Neural progenitor cell (in vitro differentiated cells): Measurements from ENCODE around the gene TWIST2. TPM values are rescaled to one million over a fixed set of nuclear protein-coding genes. Genes with fewer than 3 reads are reported as not detected.

Experiments used
- DNase-seq: peaks from one replicate; pipeline ENCODE4 v3.0.0-alpha.2; 2016; ENCODE audit warnings: low spot score
- H2AFZ ChIP-seq: fragments of 200-600 bp; sonication (generic); replicated peaks from 2 replicates; pipeline ENCODE4 v1.6.1; 2016; ENCODE audit warnings: antibody characterized with exemption
- H3F3A ChIP-seq: fragments of 200-600 bp; sonication (generic); 2 replicates; pipeline ENCODE4 v1.6.1; 2016; ENCODE audit warnings: antibody characterized with exemption, low read depth
- H3K27ac ChIP-seq: fragments of 200-600 bp; sonication (generic); 2 replicates; pipeline ENCODE4 v1.5.1; 2016; ENCODE audit warnings: mild to moderate bottlenecking
- H3K27me3 ChIP-seq: fragments of 200-600 bp; sonication (generic); 2 replicates; pipeline ENCODE4 v1.6.1; 2016; ENCODE audit warnings: mild to moderate bottlenecking, moderate library complexity
- H3K36me3 ChIP-seq: fragments of 200-600 bp; sonication (generic); 2 replicates; pipeline ENCODE4 v1.5.1; 2016
- H3K4me1 ChIP-seq: fragments of 200-600 bp; sonication (generic); 2 replicates; pipeline ENCODE4 v1.6.1; 2016; ENCODE audit warnings: mixed run types
- H3K4me2 ChIP-seq: fragments of 200-600 bp; sonication (generic); 2 replicates; pipeline ENCODE4 v1.6.1; 2016
- H3K4me3 ChIP-seq: fragments of 200-600 bp; sonication (generic); 2 replicates; pipeline ENCODE4 v1.5.1; 2016
- H3K79me2 ChIP-seq: fragments of 200-600 bp; sonication (generic); 2 replicates; pipeline ENCODE4 v1.6.1; 2016; ENCODE audit warnings: low read depth
- H3K9ac ChIP-seq: fragments of 200-600 bp; sonication (generic); 2 replicates; pipeline ENCODE4 v1.6.1; 2016
- H3K9me3 ChIP-seq: fragments of 200-600 bp; sonication (generic); 2 replicates; pipeline ENCODE4 v1.5.1; 2016; ENCODE audit warnings: low read depth
- H4K20me1 ChIP-seq: fragments of 200-600 bp; sonication (generic); 2 replicates; pipeline ENCODE4 v1.6.1; 2016; ENCODE audit warnings: low read depth
- H3K27ac Mint-ChIP-seq: 3 replicates; pipeline ENCODE4 v1.8.0; 2021; ENCODE audit warnings: mixed read lengths
- H3K27me3 Mint-ChIP-seq: 2 replicates; pipeline ENCODE4 v1.8.0; 2022; ENCODE audit warnings: low read depth, mild to moderate bottlenecking, inconsistent platforms, moderate library complexity, mixed read lengths; ENCODE audit not compliant: insufficient read depth
- H3K36me3 Mint-ChIP-seq: 3 replicates; pipeline ENCODE4 v1.8.0; 2021; ENCODE audit warnings: mixed read lengths
- H3K4me1 Mint-ChIP-seq: 3 replicates; pipeline ENCODE4 v1.8.0; 2021; ENCODE audit warnings: mixed read lengths
- H3K4me3 Mint-ChIP-seq: 3 replicates; pipeline ENCODE4 v1.8.0; 2021; ENCODE audit warnings: mild to moderate bottlenecking, moderate library complexity, mixed read lengths
- H3K9me3 Mint-ChIP-seq: 3 replicates; pipeline ENCODE4 v1.8.0; 2020; ENCODE audit warnings: mixed read lengths
- EZH2 ChIP-seq: fragments of 200-600 bp; sonication (generic); IDR thresholded peaks from 2 replicates; pipeline ENCODE4 v1.6.1; 2017; ENCODE audit warnings: antibody characterized with exemption, mild to moderate bottlenecking, moderate library complexity
- EZH2phosphoT487 ChIP-seq: fragments of 200-600 bp; sonication (generic); IDR thresholded peaks from 2 replicates; pipeline ENCODE4 v1.6.1; 2017; ENCODE audit warnings: antibody characterized with exemption
- total RNA-seq: library from RNA; depleted of rRNA; stranded (reverse); fragments of >200 nt; gene quantifications from 2 replicates; pipeline ENCODE4 v1.2.3, GENCODE V29; 2015; ENCODE audit warnings: low replicate concordance
- TF ChIP-seq, protein P1 (sequence below): fragments of 200-600 bp; sonication (generic); IDR thresholded peaks from 2 replicates; pipeline ENCODE4 v1.5.1; 2017; ENCODE audit warnings: antibody characterized with exemption, mild to moderate bottlenecking

The TWIST2 gene
- total RNA-seq, 1 donor from 2014 or later, result 0.51 TPM

GRCh38 chr2:238945433-238946150 lies 97.7 kb downstream of the TWIST2 start:
- Histone ChIP-seq H3K27me3 (no peaks in the 10 kb centered on the region), H3K79me2 (no peaks in the 10 kb centered on the region), H3K36me3 (no peaks in the 10 kb centered on the region), H4K20me1 (no peaks in the 10 kb centered on the region), H2AFZ (no peak overlapping the region), H3K9ac (no peak overlapping the region), H3K4me1 (no peaks in the 10 kb centered on the region), H3K4me2 (no peak overlapping the region), H3K4me3 (no peak overlapping the region), H3K27ac (no peak overlapping the region), H3K9me3 (no peaks in the 10 kb centered on the region), H3F3A (no peaks in the 10 kb centered on the region)
- TF ChIP-seq, protein P1, sequence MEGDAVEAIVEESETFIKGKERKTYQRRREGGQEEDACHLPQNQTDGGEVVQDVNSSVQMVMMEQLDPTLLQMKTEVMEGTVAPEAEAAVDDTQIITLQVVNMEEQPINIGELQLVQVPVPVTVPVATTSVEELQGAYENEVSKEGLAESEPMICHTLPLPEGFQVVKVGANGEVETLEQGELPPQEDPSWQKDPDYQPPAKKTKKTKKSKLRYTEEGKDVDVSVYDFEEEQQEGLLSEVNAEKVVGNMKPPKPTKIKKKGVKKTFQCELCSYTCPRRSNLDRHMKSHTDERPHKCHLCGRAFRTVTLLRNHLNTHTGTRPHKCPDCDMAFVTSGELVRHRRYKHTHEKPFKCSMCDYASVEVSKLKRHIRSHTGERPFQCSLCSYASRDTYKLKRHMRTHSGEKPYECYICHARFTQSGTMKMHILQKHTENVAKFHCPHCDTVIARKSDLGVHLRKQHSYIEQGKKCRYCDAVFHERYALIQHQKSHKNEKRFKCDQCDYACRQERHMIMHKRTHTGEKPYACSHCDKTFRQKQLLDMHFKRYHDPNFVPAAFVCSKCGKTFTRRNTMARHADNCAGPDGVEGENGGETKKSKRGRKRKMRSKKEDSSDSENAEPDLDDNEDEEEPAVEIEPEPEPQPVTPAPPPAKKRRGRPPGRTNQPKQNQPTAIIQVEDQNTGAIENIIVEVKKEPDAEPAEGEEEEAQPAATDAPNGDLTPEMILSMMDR, result peak; percentile 84
- no peak for TF ChIP-seq EZH2phosphoT487
- H3K27ac Mint-ChIP-seq, result no peak overlapping the region
- H3K4me3 Mint-ChIP-seq, result no peak overlapping the region
- H3K27me3 Mint-ChIP-seq, result peaks cover 6% of the 10 kb centered on the region
- DNase-seq, result peak; percentile 72
- H3K9me3 Mint-ChIP-seq, result no peaks in the 10 kb centered on the region
- peaks cover 4% of the 10 kb centered on the region for H3K4me1 Mint-ChIP-seq
- H3K36me3 Mint-ChIP-seq, result no peaks in the 10 kb centered on the region

DNA sequence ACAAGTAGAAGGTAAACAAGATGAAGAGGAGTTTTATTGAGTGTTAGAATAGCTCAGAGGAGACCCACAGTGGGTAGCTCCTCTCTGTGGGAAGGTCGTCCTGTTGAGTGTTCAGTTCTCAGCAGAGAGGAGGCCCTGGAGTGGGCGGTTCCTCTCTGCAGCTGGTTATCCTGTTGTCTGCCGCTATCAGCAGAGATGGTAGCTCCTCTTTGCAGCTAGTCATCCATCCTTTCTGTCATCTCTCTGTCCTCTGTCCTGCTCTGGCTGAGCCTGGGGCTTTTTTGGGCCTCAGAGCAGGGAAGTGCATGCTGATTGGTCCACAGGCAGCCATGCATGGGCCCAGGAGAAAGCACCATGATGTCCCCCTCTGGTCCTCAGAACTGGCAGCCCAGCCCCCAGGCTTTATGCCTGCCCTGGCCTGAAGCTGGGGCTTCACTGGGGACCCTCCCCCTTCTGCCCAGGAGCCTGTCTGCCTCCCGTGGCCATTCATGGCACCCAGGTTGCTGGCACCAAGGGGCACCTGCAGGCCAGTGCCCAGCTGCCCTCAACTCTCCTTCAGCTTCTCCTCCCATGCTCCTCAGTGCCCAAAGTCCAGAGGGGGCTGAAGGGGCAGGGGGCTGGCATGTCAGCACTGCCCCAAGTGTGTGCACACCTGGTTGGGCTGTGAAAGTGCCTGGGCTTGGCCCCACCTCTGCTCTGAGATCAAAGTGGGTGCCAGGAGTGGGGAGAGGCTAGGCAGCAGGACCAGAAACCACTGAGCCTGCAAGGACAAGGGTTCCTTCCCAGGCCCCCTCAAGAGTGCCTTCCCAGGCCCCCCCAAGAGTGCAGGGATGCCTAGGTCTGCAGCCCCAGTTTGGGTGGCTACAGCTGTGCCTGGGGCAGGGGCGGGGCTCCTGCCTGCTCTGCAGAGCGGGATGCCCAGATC lies 98.7 kb downstream of the TWIST2 start:
- H3K4me3 Mint-ChIP-seq, result no peak overlapping the region
- no peaks in the 10 kb centered on the region for H3K36me3 Mint-ChIP-seq
- DNase-seq, result no peak

DNA sequence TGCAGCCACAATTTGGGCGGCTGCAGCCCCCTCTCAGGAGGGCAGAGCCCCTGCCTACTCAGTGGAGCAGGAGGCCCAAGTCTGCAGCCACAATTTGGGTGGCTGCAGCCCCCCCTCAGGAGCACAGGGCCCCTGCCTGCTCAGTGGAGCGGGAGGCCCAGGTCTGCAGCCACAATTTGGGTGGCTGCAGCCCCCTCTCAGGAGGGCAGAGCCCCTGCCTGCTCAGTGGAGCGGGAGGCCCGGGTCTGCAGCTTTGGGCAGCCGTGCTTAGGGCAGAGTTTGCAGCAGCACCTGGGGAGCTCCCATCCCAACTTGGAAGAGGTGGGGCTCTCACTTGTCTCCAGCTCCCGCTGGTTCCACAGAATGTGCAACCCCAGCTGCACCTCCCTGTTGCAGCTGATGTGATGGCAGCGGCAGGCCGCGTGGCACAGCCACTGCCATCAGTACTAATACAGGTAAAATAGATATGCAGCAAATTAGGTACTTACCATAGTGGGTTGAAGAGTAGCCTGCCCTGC lies 99.4 kb downstream of the TWIST2 start:
- Histone ChIP-seq H3K9me3 (no peaks in the 10 kb centered on the region), H4K20me1 (no peaks in the 10 kb centered on the region), H3K4me3 (no peak overlapping the region), H2AFZ (no peak overlapping the region), H3K79me2 (no peaks in the 10 kb centered on the region), H3K4me2 (no peak overlapping the region), H3K36me3 (no peaks in the 10 kb centered on the region), H3K27ac (no peak overlapping the region), H3K27me3 (no peaks in the 10 kb centered on the region), H3K9ac (no peak overlapping the region), H3K4me1 (no peaks in the 10 kb centered on the region), H3F3A (no peaks in the 10 kb centered on the region)
- Mint-ChIP-seq H3K27me3 (peaks cover 6% of the 10 kb centered on the region), H3K9me3 (no peaks in the 10 kb centered on the region), H3K4me3 (no peak overlapping the region), H3K27ac (no peak overlapping the region), H3K36me3 (no peaks in the 10 kb centered on the region), H3K4me1 (peaks cover 4% of the 10 kb centered on the region)
- TF ChIP-seq EZH2phosphoT487, result no peak
- TF ChIP-seq EZH2, result no peak
- TF ChIP-seq, protein P1, result no peak
- DNase-seq, result no peak

More for the DNA sequence above, 98.7 kb downstream of the TWIST2 start:
- no peaks in the 10 kb centered on the region for H3K79me2 ChIP-seq
- no peaks in the 10 kb centered on the region for H4K20me1 ChIP-seq
- no peak overlapping the region for H3K9ac ChIP-seq
- TF ChIP-seq, protein P1, result no peak
- TF ChIP-seq EZH2 (no peak), EZH2phosphoT487 (no peak)
- H3K9me3 ChIP-seq, result no peaks in the 10 kb centered on the region
- H3K9me3 Mint-ChIP-seq, result no peaks in the 10 kb centered on the region
- H3K4me2 ChIP-seq, result no peak overlapping the region
- H3K27me3 Mint-ChIP-seq, result peaks cover 6% of the 10 kb centered on the region
- no peak overlapping the region for H3K4me3 ChIP-seq
- H3K4me1 Mint-ChIP-seq, result peaks cover 4% of the 10 kb centered on the region
- H3K27me3 ChIP-seq, result no peaks in the 10 kb centered on the region
- no peak overlapping the region for H2AFZ ChIP-seq
- H3F3A ChIP-seq, result no peaks in the 10 kb centered on the region
- H3K27ac ChIP-seq, result no peak overlapping the region
- no peak overlapping the region for H3K27ac Mint-ChIP-seq
- no peaks in the 10 kb centered on the region for H3K4me1 ChIP-seq
- H3K36me3 ChIP-seq, result no peaks in the 10 kb centered on the region
